ENCODE data around the gene KRTAP13-2. TPM values are rescaled to one million over a fixed set of nuclear protein-coding genes. Genes with fewer than 3 reads are reported as not detected.

The KRTAP13-2 gene
- total and polyA plus RNA-seq, 2 of the 8 experiments (the other 6 are each of a cell fraction or from before 2014, with no cell fraction given) = not detected

GRCh38 chr21:30395731-30396130 lies 23.7 kb upstream of the KRTAP13-2 start, which contains the start of gene KRTAP13-1:
KRTAP13-1 (plus strand) TSS chr21:30396031; CDS start chr21:30396087, 56 bp downstream.
- H4K8ac ChIP-seq (ENCODE audit: extremely low read depth, insufficient read depth, low read length) = no peak within 1 kb of the TSS
- H3K9ac ChIP-seq (replicated peaks in 1 of 4; ENCODE audit: extremely low read depth in 1 of 4, low read depth in 3 of 4, low read length in 3 of 4) = no peak within 1 kb of the TSS
- no peak within 1 kb of the TSS for H3K27ac ChIP-seq (ENCODE audit: low read depth, low read length)
- H2BK12ac ChIP-seq (ENCODE audit: low read depth, low read length) = no peak within 1 kb of the TSS
- H2AK5ac ChIP-seq (ENCODE audit: low read depth, low read length) = no peak within 1 kb of the TSS
- no peaks in the 10 kb centered on the region for H3K79me2 ChIP-seq (ENCODE audit: control insufficient read depth in 1 of 2, insufficient read depth in 2 of 2, low read length in 2 of 2)
- H2AFZ ChIP-seq (ENCODE audit: low read length) = no peak within 1 kb of the TSS
- no peak within 1 kb of the TSS for H3K4me2 ChIP-seq (ENCODE audit: insufficient read depth in 1 of 2, low read depth in 2 of 2, low read length in 2 of 2)
- no peak within 1 kb of the TSS for H2BK20ac ChIP-seq (ENCODE audit: low read length)
- H2BK5ac ChIP-seq (ENCODE audit: low read depth, low read length) = no peak within 1 kb of the TSS
- no peak within 1 kb of the TSS for H2BK120ac ChIP-seq (replicated peaks; ENCODE audit: low read depth, low read length)
- POLR2A ChIA-PET (ENCODE audit: partially characterized antibody) = no interaction called here
- H4K20me1 ChIP-seq (replicated peaks in 1 of 2; ENCODE audit: control insufficient read depth in 1 of 2, insufficient read depth in 2 of 2, low read length in 2 of 2) = no peaks in the 10 kb centered on the region
- H3K36me3 ChIP-seq (ENCODE audit: control insufficient read depth in 2 of 4, insufficient read depth in 4 of 4, low read length in 3 of 4) = no peaks in the 10 kb centered on the region
- H3K9me3 ChIP-seq (ENCODE audit: insufficient read depth in 2 of 2, low read depth in 1 of 2, low read length in 1 of 2) = no peaks in the 10 kb centered on the region; a peak in 1 of 4 replicates
- no peak within 1 kb of the TSS for H3K4me3 ChIP-seq (ENCODE audit: extremely low read depth in 1 of 4, insufficient read depth in 2 of 4, low read depth in 3 of 4, low read length in 4 of 4)
- H3K18ac ChIP-seq (ENCODE audit: extremely low read depth, low read length) = no peak within 1 kb of the TSS
- H3K4me1 ChIP-seq (replicated peaks in 1 of 4; ENCODE audit: control insufficient read depth in 3 of 4, insufficient read depth in 4 of 4, low read length in 3 of 4) = no peaks in the 10 kb centered on the region
- H3K79me1 ChIP-seq (ENCODE audit: low read depth, low read length) = no peaks in the 10 kb centered on the region
- TF ChIP-seq CTBP2 (IDR thresholded peaks at IDR 0.05; ENCODE audit: borderline replicate concordance, insufficient read depth, insufficient read length, low read length) (no peak), PHF8 (conservative IDR thresholded peaks at IDR 0.05; ENCODE audit: low read depth, low read length) (no peak), SRF (IDR thresholded peaks at IDR 0.05; ENCODE audit: low read depth, low read length) (no peak), KDM4A (IDR thresholded peaks at IDR 0.05; ENCODE audit: low read depth, low read length, severe bottlenecking) (no peak), RXRA (IDR thresholded peaks at IDR 0.05; ENCODE audit: insufficient read depth, low read depth, low read length) (no peak), MAFK (IDR thresholded peaks at IDR 0.05; ENCODE audit: low read depth, low read length) (no peak), TEAD4 (IDR thresholded peaks at IDR 0.05; ENCODE audit: low read depth, low read length) (no peak), TCF12 (IDR thresholded peaks at IDR 0.05; ENCODE audit: low read depth, low read length) (no peak), TAF1 (IDR thresholded peaks at IDR 0.05; ENCODE audit: low read depth, low read length) (no peak), RNF2 (IDR thresholded peaks at IDR 0.05; ENCODE audit: borderline replicate concordance, low read depth, low read length, missing control alignments, poor library complexity, severe bottlenecking) (no peak), JUND (IDR thresholded peaks at IDR 0.05; ENCODE audit: low read length) (no peak), TBP (IDR thresholded peaks at IDR 0.05; ENCODE audit: low read depth, low read length) (no peak)
- H3K4ac ChIP-seq (replicated peaks; ENCODE audit: insufficient read length, low read depth, low read length) = no peak within 1 kb of the TSS
- DNase-seq (ENCODE audit: low read depth in 1 of 2, low spot score in 2 of 2) (no peak), FAIRE-seq (no peak)
- H2BK15ac ChIP-seq (ENCODE audit: low read length) = no peak within 1 kb of the TSS
- no peaks in the 10 kb centered on the region for H3K23me2 ChIP-seq (ENCODE audit: low read depth, low read length)
- H4K91ac ChIP-seq (replicated peaks; ENCODE audit: insufficient read length, low read length) = no peak within 1 kb of the TSS
- 88% methylated on average over 4 of the region's 4 CpGs; no CpG with 5 or more reads in 1 of the 2 experiments for WGBS, 2 experiments (ENCODE audit: extremely low coverage in 1 of 2, insufficient coverage in 1 of 2, insufficient read length in 1 of 2, insufficient replicate concordance in 2 of 2, low coverage in 1 of 2, low lambda C conversion rate in 2 of 2, missing lambda C conversion rate in 1 of 2)
- H3K14ac ChIP-seq (ENCODE audit: insufficient read length) = no peak within 1 kb of the TSS
- no peak within 1 kb of the TSS for H4K5ac ChIP-seq (ENCODE audit: insufficient read length, low read depth, low read length)
- CTCF ChIA-PET (ENCODE audit: partially characterized antibody) = no interaction called here
- H3K27me3 ChIP-seq (replicated peaks in 1 of 4; ENCODE audit: control insufficient read depth in 3 of 4, extremely low read depth in 1 of 4, insufficient read depth in 3 of 4, low read length in 3 of 4) = no peaks in the 10 kb centered on the region
- H3K56ac ChIP-seq (replicated peaks; ENCODE audit: insufficient read length, low read depth, low read length) = no peak within 1 kb of the TSS
- no peak within 1 kb of the TSS for H3K23ac ChIP-seq (ENCODE audit: insufficient read length)

All from H1 (cell line).